ENCODE results near the gene BOD1.

DNA sequence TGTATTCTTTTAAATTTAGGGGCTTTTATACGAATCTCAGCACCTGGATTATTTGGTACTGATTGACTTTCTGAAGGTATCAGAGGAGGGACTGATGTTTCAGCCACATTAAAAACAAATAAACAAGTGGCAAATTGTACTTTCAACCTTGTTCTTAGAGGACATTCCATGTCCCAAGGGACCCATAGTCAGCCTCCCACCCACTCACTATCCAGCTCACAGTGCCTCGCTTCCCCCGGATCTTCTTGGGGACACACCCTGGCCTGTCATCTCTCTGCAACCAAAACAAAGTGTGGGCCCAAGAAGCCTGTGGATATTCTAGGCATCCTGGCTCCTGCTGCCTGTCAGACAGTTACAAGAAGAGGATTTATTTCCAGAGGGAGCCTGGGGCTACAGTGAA lies 8.8 kb upstream of the BOD1 start:
- TF ChIP-seq, protein P1, sequence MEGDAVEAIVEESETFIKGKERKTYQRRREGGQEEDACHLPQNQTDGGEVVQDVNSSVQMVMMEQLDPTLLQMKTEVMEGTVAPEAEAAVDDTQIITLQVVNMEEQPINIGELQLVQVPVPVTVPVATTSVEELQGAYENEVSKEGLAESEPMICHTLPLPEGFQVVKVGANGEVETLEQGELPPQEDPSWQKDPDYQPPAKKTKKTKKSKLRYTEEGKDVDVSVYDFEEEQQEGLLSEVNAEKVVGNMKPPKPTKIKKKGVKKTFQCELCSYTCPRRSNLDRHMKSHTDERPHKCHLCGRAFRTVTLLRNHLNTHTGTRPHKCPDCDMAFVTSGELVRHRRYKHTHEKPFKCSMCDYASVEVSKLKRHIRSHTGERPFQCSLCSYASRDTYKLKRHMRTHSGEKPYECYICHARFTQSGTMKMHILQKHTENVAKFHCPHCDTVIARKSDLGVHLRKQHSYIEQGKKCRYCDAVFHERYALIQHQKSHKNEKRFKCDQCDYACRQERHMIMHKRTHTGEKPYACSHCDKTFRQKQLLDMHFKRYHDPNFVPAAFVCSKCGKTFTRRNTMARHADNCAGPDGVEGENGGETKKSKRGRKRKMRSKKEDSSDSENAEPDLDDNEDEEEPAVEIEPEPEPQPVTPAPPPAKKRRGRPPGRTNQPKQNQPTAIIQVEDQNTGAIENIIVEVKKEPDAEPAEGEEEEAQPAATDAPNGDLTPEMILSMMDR (IDR thresholded peaks at IDR 0.05) = no peak
- TF ChIP-seq POLR2A (IDR thresholded peaks at IDR 0.05) (no peak), EP300 (IDR thresholded peaks at IDR 0.05) (no peak), POLR2AphosphoS5 (IDR thresholded peaks at IDR 0.05) (no peak)

All from gastroesophageal sphincter (tissue), 3 donors.